Measurements from ENCODE around the gene MFAP2.

The MFAP2 gene

DNA sequence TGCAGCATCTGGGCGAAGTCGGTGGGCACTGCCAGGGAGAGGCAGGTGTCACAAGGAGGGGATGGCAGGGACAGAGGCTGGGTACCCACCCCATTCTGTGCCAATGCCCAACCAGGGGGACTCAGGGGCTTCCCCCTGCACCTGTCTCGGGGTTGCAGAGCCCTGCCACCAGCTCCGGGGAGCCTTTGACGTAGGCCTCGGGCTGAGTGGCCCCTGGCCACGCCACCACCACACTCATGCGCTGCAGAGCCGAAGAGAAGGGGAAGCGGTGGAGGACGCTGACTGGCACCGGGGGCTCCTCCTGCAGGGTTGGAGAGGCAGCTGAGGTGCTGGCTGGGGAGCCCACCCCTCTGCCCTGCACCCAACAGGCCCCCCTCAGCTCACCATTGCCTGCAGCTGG, 11.7 kb upstream of the MFAP2 start:
- H3K79me2 ChIP-seq (ENCODE audit: insufficient read depth, low read length), result no peaks in the 10 kb centered on the region
- H4K20me1 ChIP-seq (ENCODE audit: low read depth, low read length), result no peaks in the 10 kb centered on the region
- no peaks in the 10 kb centered on the region for H3K36me3 ChIP-seq (ENCODE audit: low read length)
- no peak overlapping the region for H3K4me2 ChIP-seq (ENCODE audit: low read depth, low read length, poor library complexity, severe bottlenecking)
- no peak overlapping the region for H2AFZ ChIP-seq (ENCODE audit: low read depth, low read length, severe bottlenecking)
- H3K9ac ChIP-seq (ENCODE audit: low read length), result no peak overlapping the region
- no peaks in the 10 kb centered on the region for H3K9me2 ChIP-seq (replicated peaks; ENCODE audit: insufficient read depth, low read length)
- H3K27ac ChIP-seq (ENCODE audit: low read depth, low read length), result no peak overlapping the region
- TF ChIP-seq, protein P1, sequence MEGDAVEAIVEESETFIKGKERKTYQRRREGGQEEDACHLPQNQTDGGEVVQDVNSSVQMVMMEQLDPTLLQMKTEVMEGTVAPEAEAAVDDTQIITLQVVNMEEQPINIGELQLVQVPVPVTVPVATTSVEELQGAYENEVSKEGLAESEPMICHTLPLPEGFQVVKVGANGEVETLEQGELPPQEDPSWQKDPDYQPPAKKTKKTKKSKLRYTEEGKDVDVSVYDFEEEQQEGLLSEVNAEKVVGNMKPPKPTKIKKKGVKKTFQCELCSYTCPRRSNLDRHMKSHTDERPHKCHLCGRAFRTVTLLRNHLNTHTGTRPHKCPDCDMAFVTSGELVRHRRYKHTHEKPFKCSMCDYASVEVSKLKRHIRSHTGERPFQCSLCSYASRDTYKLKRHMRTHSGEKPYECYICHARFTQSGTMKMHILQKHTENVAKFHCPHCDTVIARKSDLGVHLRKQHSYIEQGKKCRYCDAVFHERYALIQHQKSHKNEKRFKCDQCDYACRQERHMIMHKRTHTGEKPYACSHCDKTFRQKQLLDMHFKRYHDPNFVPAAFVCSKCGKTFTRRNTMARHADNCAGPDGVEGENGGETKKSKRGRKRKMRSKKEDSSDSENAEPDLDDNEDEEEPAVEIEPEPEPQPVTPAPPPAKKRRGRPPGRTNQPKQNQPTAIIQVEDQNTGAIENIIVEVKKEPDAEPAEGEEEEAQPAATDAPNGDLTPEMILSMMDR (IDR thresholded peaks at IDR 0.05; ENCODE audit: insufficient read depth, low read length, poor library complexity, severe bottlenecking), result no peak
- TF ChIP-seq EZH2phosphoT487 (conservative IDR thresholded peaks at IDR 0.05; ENCODE audit: low read length), result no peak
- H3K4me3 ChIP-seq (ENCODE audit: insufficient read depth, low read length, poor library complexity, severe bottlenecking), result no peak overlapping the region
- H3K9me3 ChIP-seq (ENCODE audit: insufficient read depth, low read length), result no peaks in the 10 kb centered on the region
- no peaks in the 10 kb centered on the region for H3F3A ChIP-seq (ENCODE audit: insufficient read depth)
- no peaks in the 10 kb centered on the region for H3K27me3 ChIP-seq (ENCODE audit: low read length)

GRCh38 chr1:16991571-16991970, 11.2 kb upstream of the MFAP2 start:
- H3K4me3 ChIP-seq (ENCODE audit: insufficient read depth, low read length, poor library complexity, severe bottlenecking), result no peak overlapping the region
- H2AFZ ChIP-seq (ENCODE audit: low read depth, low read length, severe bottlenecking), result no peak overlapping the region
- TF ChIP-seq, protein P1 (IDR thresholded peaks at IDR 0.05; ENCODE audit: insufficient read depth, low read length, poor library complexity, severe bottlenecking), result no peak
- TF ChIP-seq EZH2phosphoT487 (conservative IDR thresholded peaks at IDR 0.05; ENCODE audit: low read length), result no peak
- H3K79me2 ChIP-seq (ENCODE audit: insufficient read depth, low read length), result no peaks in the 10 kb centered on the region
- H3K27ac ChIP-seq (ENCODE audit: low read depth, low read length), result no peak overlapping the region
- H4K20me1 ChIP-seq (ENCODE audit: low read depth, low read length), result no peaks in the 10 kb centered on the region
- H3K9me3 ChIP-seq (ENCODE audit: insufficient read depth, low read length), result no peaks in the 10 kb centered on the region
- H3K27me3 ChIP-seq (ENCODE audit: low read length), result no peaks in the 10 kb centered on the region
- no peaks in the 10 kb centered on the region for H3K9me2 ChIP-seq (replicated peaks; ENCODE audit: insufficient read depth, low read length)
- H3K4me2 ChIP-seq (ENCODE audit: low read depth, low read length, poor library complexity, severe bottlenecking), result no peak overlapping the region
- no peaks in the 10 kb centered on the region for H3K36me3 ChIP-seq (ENCODE audit: low read length)
- H3F3A ChIP-seq (ENCODE audit: insufficient read depth), result no peaks in the 10 kb centered on the region
- no peak overlapping the region for H3K9ac ChIP-seq (ENCODE audit: low read length)

DNA sequence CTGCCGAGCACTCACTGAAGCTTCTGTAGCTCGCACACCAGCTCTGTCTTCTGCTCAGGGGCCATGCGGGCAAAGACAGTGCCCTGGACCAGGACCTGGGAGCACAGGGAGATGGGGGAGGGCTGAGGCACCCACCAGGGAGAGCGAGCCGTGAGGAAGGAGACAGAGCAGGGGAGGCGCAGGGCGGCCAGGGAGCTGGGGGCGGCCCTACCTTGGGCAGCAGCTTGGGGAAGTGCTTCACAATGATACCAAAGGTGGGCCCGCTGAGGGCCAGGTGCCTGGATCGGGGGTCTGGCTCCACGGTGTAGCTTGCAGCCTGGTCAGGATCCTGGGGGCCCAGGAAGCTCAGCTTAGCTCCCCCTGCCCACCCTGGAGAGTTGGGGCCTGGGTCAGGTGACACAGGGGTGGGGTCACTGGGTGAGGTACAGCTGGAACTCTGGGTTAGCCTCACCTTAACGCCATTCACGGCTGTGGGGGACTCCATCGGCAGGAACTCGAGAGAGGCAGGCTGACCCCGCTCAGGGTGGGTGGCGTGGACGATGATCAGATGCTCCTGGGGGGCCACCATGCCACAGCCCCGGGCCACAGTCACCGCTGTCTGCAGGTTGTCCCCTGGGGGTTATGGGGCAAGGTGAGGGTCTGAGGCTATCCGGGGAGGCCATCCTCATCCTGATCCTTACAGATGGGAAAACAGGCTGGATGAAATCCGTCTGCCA, 9.4 kb upstream of the MFAP2 start:
- Histone ChIP-seq H3K9ac (ENCODE audit: low read length) (no peak overlapping the region), H3K4me3 (ENCODE audit: insufficient read depth, low read length, poor library complexity, severe bottlenecking) (no peak overlapping the region), H3K79me2 (ENCODE audit: insufficient read depth, low read length) (no peaks in the 10 kb centered on the region), H2AFZ (ENCODE audit: low read depth, low read length, severe bottlenecking) (no peak overlapping the region), H3K9me3 (ENCODE audit: insufficient read depth, low read length) (no peaks in the 10 kb centered on the region), H3K36me3 (ENCODE audit: low read length) (no peaks in the 10 kb centered on the region), H3K9me2 (replicated peaks; ENCODE audit: insufficient read depth, low read length) (no peaks in the 10 kb centered on the region), H4K20me1 (ENCODE audit: low read depth, low read length) (no peaks in the 10 kb centered on the region), H3K27me3 (ENCODE audit: low read length) (no peaks in the 10 kb centered on the region), H3K4me2 (ENCODE audit: low read depth, low read length, poor library complexity, severe bottlenecking) (no peak overlapping the region), H3K27ac (ENCODE audit: low read depth, low read length) (no peak overlapping the region), H3F3A (ENCODE audit: insufficient read depth) (no peaks in the 10 kb centered on the region)
- TF ChIP-seq, protein P1 (IDR thresholded peaks at IDR 0.05; ENCODE audit: insufficient read depth, low read length, poor library complexity, severe bottlenecking), result no peak
- no peak for TF ChIP-seq EZH2phosphoT487 (conservative IDR thresholded peaks at IDR 0.05; ENCODE audit: low read length)

Data from SU-DHL-6 (cell line).